HL-60 (cell line): ENCODE data around the gene PARN.

Source experiments
- CTCF ChIP-seq: IDR thresholded peaks from one replicate; pipeline ENCODE4 v1.5.1; 2011; ENCODE audit warnings: low read length, control low read depth, inconsistent platforms; ENCODE audit not compliant: insufficient read depth
- GABPA ChIP-seq: IDR thresholded peaks from 2 replicates; pipeline ENCODE4 v1.6.1; 2012; ENCODE audit warnings: low read depth
- POLR2AphosphoS5 ChIP-seq: IDR thresholded peaks from 2 replicates; pipeline ENCODE4 v1.6.1; 2012; ENCODE audit warnings: low read depth
- TF ChIP-seq, protein P1 (sequence below): IDR thresholded peaks from 2 replicates; pipeline ENCODE4 v1.6.1; 2012; ENCODE audit warnings: low read depth; ENCODE audit not compliant: insufficient replicate concordance

GRCh38 chr16:14492614-14493013 lies 137.4 kb downstream of the PARN start:
- TF ChIP-seq POLR2AphosphoS5: no peak
- no peak for TF ChIP-seq CTCF
- TF ChIP-seq GABPA: no peak
- TF ChIP-seq, protein P1, sequence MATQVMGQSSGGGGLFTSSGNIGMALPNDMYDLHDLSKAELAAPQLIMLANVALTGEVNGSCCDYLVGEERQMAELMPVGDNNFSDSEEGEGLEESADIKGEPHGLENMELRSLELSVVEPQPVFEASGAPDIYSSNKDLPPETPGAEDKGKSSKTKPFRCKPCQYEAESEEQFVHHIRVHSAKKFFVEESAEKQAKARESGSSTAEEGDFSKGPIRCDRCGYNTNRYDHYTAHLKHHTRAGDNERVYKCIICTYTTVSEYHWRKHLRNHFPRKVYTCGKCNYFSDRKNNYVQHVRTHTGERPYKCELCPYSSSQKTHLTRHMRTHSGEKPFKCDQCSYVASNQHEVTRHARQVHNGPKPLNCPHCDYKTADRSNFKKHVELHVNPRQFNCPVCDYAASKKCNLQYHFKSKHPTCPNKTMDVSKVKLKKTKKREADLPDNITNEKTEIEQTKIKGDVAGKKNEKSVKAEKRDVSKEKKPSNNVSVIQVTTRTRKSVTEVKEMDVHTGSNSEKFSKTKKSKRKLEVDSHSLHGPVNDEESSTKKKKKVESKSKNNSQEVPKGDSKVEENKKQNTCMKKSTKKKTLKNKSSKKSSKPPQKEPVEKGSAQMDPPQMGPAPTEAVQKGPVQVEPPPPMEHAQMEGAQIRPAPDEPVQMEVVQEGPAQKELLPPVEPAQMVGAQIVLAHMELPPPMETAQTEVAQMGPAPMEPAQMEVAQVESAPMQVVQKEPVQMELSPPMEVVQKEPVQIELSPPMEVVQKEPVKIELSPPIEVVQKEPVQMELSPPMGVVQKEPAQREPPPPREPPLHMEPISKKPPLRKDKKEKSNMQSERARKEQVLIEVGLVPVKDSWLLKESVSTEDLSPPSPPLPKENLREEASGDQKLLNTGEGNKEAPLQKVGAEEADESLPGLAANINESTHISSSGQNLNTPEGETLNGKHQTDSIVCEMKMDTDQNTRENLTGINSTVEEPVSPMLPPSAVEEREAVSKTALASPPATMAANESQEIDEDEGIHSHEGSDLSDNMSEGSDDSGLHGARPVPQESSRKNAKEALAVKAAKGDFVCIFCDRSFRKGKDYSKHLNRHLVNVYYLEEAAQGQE: no peak
